ENCODE data around the gene NT5DC4.

Gene NT5DC4

DNA sequence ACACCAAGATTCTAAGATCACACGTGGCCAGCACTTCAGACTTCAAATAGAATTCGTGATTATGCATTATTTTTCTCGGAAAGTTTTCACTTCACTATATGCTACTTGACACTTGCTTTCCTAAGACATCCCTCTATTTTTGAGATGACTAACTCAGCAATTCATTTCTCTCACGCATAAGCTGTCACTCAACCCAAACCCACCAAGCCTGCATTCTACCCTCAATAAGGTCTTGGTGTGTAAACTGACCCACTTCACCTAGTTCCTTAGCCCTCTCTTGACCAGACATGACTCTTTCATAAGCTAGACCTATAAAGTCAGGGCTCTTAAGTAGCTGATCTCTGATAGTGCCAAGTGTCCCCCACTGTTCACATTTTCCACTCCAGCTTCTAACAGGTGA is 31.8 kb downstream of the NT5DC4 start:
- TF ChIP-seq FOXP2 (optimal IDR thresholded peaks at IDR 0.05; ENCODE audit: borderline replicate concordance, extremely low read depth, extremely low read length, insufficient read depth): no peak
- TF ChIP-seq POLR2AphosphoS5 (IDR thresholded peaks at IDR 0.05; ENCODE audit: low read depth, low read length): no peak
- TF ChIP-seq, protein P1, sequence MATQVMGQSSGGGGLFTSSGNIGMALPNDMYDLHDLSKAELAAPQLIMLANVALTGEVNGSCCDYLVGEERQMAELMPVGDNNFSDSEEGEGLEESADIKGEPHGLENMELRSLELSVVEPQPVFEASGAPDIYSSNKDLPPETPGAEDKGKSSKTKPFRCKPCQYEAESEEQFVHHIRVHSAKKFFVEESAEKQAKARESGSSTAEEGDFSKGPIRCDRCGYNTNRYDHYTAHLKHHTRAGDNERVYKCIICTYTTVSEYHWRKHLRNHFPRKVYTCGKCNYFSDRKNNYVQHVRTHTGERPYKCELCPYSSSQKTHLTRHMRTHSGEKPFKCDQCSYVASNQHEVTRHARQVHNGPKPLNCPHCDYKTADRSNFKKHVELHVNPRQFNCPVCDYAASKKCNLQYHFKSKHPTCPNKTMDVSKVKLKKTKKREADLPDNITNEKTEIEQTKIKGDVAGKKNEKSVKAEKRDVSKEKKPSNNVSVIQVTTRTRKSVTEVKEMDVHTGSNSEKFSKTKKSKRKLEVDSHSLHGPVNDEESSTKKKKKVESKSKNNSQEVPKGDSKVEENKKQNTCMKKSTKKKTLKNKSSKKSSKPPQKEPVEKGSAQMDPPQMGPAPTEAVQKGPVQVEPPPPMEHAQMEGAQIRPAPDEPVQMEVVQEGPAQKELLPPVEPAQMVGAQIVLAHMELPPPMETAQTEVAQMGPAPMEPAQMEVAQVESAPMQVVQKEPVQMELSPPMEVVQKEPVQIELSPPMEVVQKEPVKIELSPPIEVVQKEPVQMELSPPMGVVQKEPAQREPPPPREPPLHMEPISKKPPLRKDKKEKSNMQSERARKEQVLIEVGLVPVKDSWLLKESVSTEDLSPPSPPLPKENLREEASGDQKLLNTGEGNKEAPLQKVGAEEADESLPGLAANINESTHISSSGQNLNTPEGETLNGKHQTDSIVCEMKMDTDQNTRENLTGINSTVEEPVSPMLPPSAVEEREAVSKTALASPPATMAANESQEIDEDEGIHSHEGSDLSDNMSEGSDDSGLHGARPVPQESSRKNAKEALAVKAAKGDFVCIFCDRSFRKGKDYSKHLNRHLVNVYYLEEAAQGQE (IDR thresholded peaks at IDR 0.05; ENCODE audit: insufficient read depth in 1 of 2, low read depth in 2 of 2, low read length in 2 of 2): no peak
- no peak for TF ChIP-seq TAF1 (IDR thresholded peaks at IDR 0.05; ENCODE audit: borderline replicate concordance, insufficient read depth, low read length)
- no peak for TF ChIP-seq SIN3A (IDR thresholded peaks at IDR 0.05; ENCODE audit: borderline replicate concordance, insufficient read depth, low read length)

DNA sequence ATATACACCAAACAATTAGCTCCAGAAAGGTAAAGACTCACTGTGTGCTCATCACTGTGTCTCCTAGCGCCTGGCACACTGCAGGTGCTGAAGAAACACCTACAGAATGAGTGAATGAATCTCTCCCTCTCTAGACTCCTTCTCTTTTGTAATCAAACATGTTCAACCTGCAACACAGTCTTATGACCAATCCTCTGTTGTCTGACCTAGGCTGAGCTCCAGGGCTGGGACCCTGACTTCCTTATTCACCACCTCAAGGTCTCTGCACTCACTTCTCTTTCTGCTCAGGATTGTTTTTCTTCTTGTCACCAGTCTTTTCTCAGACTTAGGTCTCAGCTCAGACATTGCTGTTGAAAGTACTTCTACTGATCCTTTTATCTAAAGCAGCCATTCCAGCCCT is 33.7 kb downstream of the NT5DC4 start:
- TF ChIP-seq, protein P1 (IDR thresholded peaks at IDR 0.05; ENCODE audit: insufficient read depth in 1 of 2, low read depth in 2 of 2, low read length in 2 of 2): no peak
- no peak for TF ChIP-seq FOXP2 (optimal IDR thresholded peaks at IDR 0.05; ENCODE audit: borderline replicate concordance, extremely low read depth, extremely low read length, insufficient read depth)
- no peak for TF ChIP-seq TAF1 (IDR thresholded peaks at IDR 0.05; ENCODE audit: borderline replicate concordance, insufficient read depth, low read length)

DNA sequence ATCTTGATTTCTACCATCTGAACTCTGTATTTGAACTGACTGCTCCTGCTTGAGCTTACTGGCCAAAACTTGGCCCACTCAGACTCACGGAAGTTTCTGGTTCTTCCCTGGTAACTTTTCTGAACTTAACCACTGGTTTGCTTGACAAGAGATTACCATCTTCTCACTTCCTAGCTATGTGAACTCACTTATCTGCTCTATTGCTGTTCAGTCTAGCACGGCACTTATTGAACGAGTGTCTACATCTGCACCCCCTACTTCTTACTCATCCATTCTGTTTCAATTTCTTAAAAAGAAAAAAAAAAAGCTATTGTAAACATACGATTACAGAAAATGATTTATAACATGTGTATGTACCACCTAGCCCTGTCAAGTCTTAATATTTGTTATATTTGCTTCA is 34.6 kb downstream of the NT5DC4 start:
- TF ChIP-seq, protein P1 (IDR thresholded peaks at IDR 0.05; ENCODE audit: insufficient read depth in 1 of 2, low read depth in 2 of 2, low read length in 2 of 2): no peak
- no peak for TF ChIP-seq POLR2AphosphoS5 (IDR thresholded peaks at IDR 0.05; ENCODE audit: low read depth, low read length)
- TF ChIP-seq TAF1 (IDR thresholded peaks at IDR 0.05; ENCODE audit: borderline replicate concordance, insufficient read depth, low read length): no peak
- TF ChIP-seq FOXP2 (optimal IDR thresholded peaks at IDR 0.05; ENCODE audit: borderline replicate concordance, extremely low read depth, extremely low read length, insufficient read depth): no peak
- TF ChIP-seq SIN3A (IDR thresholded peaks at IDR 0.05; ENCODE audit: borderline replicate concordance, insufficient read depth, low read length): no peak

DNA sequence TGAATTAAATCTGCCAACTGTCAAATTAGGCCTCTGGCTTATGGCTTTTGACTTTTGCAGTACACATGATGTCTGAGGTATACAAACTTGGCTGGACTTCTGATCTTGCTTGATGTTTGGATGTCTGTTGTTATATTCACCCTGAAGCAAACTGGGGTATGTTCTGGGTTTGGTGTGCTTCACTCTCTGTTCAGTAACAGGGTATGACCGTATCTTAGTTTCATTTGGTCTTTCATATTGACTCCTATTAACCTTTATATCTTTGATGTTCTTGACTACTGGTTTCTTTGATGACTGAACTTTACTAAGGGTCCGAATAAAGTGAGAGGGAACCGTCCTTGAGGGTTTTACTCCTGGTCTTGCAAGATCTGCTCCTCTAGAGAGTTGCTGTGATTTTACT is 35.4 kb downstream of the NT5DC4 start:
- TF ChIP-seq TAF1 (IDR thresholded peaks at IDR 0.05; ENCODE audit: borderline replicate concordance, insufficient read depth, low read length): no peak
- no peak for TF ChIP-seq POLR2AphosphoS5 (IDR thresholded peaks at IDR 0.05; ENCODE audit: low read depth, low read length)

DNA sequence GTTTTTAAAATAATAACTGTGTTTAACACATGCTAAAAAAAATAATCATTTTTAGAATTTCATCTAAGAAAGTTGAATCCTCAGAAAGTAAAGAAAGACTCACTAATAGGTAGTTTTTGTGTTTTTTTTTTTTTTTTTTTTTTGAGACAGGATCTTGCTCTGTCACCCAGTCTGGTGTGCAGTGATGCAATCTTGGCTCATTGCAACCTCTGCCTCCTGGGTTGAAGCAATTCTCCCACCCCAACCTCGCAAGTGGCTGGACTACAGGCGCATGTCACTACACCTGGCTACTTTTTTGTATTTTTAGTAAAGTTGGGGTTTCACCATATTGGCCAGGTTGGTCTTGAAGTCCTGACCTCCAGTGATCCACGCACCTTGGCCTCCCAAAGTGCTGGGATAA is 36.4 kb downstream of the NT5DC4 start:
- TF ChIP-seq POLR2AphosphoS5 (IDR thresholded peaks at IDR 0.05; ENCODE audit: low read depth, low read length) (no peak), FOXP2 (optimal IDR thresholded peaks at IDR 0.05; ENCODE audit: borderline replicate concordance, extremely low read depth, extremely low read length, insufficient read depth) (no peak), TAF1 (IDR thresholded peaks at IDR 0.05; ENCODE audit: borderline replicate concordance, insufficient read depth, low read length) (no peak), SIN3A (IDR thresholded peaks at IDR 0.05; ENCODE audit: borderline replicate concordance, insufficient read depth, low read length) (no peak)
- TF ChIP-seq, protein P1 (IDR thresholded peaks at IDR 0.05; ENCODE audit: insufficient read depth in 1 of 2, low read depth in 2 of 2, low read length in 2 of 2): no peak

Measured in PFSK-1 (cell line).